GM18861 (cell line): Measurements from ENCODE around the gene DNMT3A.

Experiments
- ATAC-seq: cut with Tn5 transposase; IDR thresholded peaks from one replicate; pipeline ENCODE4 v1.9.1; 2021; ENCODE audit not compliant: unreplicated experiment

The DNMT3A gene

GRCh38 chr2:25347205-25347815 is 5.6 kb upstream of the DNMT3A start:
- ATAC-seq: no peak

- no peak for ATAC-seq
These were observed 1.6 kb upstream of the DNMT3A start for GRCh38 chr2:25343187-25343825.

DNA sequence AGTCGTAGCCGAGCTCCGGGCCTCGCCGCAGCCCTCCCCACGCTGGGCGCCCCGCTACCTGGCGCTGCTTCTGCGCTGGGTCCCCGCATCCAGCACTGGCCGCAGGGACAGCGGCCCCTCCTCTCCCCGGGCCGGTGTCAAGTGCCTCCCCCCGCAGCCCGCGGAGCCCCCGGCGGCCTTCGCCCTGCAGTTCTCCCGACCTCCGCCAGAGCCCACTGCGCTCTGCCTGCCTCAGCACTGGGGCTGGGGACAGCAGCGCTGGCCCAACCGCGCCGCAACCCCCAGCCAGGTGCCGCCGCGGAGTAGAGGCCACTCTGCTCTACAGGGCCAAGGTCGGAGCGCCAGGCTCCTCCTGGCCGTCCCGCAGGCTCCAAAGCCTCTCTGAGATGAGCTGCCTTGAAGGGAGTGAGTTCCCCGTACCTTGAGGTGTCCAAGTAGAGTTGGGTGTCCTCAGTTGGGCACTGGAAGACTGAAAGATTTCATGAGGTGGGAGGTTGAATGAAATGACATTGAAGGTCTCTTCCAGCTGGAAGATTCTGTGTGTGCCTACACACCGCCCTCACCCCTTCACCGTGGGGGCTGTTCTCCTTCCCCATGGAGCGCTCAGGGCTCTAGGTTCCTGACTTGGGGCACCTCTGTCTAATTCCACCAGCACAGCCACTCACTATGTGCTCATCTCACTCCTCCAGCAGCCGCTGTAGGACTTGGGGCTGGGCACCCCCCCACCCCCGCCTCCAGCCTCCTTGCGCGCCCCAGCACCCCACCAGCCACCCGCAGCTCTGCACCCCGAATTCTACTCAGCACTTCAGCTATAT is 854 bp upstream of the DNMT3A start:
- peak; percentile 64 for ATAC-seq

DNA sequence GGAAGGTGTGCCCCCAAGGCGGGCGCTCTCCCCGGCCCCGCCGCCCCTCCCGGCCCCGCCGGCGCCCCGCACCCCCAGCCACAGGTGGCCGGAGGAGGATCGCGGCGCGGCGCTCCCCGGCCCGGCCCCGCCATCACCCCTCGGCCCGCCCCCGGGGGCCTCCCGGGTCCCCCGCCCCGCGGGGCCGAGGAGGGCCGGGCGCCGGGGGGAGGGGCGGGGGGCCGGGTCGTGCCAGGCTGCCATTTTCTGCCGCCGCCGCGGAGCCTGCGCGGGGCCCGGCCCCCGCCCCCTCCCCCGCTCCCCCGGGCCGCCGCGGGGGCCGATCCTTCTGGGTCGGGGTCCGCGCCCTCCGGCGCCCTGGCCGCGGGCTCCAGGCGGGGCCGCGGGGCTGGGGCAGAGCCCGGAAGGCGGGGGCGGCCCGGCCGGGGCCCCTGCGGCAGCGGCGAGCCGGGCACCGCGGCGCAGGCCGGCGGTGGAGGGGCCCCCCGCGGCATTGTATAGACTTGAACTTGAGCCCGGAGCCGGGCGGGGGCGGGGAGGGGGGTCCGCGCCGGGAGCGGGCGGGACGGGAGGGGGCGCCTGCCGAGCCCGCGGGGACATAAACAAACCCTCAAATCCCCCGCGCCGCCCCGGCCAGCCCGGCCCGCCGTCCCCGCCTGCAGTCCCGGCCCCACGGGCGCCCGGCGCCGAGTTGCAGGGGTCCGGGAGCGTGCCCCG is 556 bp downstream of the DNMT3A start:
- ATAC-seq: peak; percentile 17

- no peak for ATAC-seq
These were observed 1.4 kb downstream of the DNMT3A start for GRCh38 chr2:25340181-25340921.

GRCh38 chr2:25339791-25340180 is 1.9 kb downstream of the DNMT3A start:
- no peak for ATAC-seq

- no peak for ATAC-seq
These were observed 2.5 kb downstream of the DNMT3A start for GRCh38 chr2:25339211-25339674.

- ATAC-seq: no peak
These were observed 3.3 kb downstream of the DNMT3A start for GRCh38 chr2:25338401-25338800.

GRCh38 chr2:25337891-25338290 is 3.8 kb downstream of the DNMT3A start:
- ATAC-seq: no peak

DNA sequence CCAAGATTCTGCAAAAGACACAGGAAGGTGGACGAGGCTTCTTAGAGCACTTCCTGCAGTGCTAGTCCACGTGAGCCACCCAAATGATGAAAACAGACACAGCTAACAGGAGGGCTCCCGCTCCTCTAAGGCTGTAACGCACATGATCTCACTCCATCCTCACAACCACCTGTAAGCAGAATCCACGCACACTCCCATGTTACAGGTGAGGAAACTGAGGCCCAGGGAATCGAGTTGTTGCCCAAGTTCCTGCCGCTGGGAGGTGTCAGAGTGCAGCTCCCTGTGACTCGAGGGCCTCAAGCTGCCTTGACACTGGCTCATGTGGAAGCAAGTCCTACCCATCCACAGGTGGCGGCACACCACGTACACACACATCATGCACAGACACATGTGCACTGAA is 4.4 kb downstream of the DNMT3A start:
- no peak for ATAC-seq

DNA sequence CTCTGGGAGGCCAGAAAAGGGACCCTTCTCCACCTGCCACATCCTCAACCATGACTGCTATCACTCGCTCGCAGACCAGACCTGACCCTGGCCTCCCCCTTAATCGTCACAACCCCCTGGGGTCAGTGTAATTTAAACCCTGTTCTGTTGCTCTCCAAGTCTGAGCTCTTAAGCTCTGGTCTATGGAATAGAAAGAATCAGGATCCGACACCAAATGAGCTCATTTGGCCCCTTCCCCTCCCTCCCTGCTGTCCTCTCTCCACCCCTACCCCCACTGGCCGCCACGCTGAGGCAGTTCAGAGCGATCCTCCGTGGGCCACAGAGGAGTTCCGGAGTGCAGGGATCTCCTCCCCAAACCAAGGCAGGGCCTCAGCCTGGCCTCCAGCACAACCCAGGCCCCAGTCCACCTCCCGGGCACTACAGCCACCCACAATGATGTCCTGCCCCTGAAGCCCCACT is 5.3 kb downstream of the DNMT3A start:
- ATAC-seq: no peak

DNA sequence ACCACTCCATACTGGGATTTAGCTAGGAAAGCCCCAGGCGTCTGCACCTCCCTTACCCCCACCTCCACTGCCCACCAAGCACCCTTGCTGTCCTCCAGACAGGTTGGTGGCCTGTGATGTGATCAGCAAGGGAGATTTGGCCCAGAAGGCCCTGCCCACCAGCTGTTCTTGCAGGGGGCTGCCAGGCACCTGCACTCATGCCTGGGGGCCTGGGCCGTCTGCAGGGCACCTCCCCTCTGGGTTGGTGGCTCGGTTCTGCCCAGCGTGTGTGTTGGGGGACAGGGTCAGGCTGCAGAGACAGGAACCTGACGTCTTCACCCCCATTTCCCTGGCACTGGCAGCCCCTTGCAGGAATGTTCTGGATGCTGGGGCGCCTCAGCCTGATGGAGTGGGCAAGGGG is 5.8 kb downstream of the DNMT3A start:
- no peak for ATAC-seq

- ATAC-seq: no peak
These were observed 6.5 kb downstream of the DNMT3A start for GRCh38 chr2:25335204-25335603.

DNA sequence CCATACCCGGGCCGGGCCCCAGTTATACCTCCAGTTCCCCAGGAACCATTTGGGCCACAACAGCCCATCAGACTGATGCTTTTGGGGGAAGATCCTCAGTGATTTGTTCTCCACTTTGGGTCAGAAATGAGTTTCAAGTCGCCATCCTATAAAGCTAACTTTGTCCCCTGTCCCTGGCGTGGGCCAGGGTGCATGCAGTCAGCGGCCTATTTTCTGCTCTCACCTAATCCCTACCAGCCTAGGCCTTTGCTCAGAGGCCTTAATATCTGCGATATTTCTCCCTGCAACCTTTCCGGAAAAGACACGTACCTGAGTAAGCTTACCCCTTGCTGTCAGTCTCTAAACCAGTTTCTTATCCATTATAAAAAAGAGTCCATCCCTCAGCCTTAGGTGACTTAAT is 7.2 kb downstream of the DNMT3A start:
- ATAC-seq: no peak

DNA sequence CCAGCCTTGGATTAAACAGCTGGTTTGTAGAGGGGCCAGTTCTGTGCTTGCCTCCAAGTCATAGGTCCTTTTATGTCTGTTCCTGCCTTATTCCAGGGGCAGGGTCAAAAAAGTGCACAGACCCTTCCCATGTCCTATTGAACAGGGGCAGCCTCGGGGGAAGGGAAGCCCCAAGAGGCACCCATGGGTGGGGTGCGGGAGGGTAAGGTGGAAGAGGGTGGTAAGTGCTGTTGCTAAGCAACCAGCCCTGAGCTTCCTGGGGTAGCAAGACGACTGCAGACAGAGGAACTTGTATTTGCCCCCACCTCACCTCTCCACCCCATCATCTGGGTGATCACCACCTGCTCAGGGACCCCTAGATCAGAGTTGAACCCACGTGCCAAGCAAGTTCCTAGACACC is 7.7 kb downstream of the DNMT3A start:
- ATAC-seq: no peak

GRCh38 chr2:25332571-25332970 is 9.2 kb downstream of the DNMT3A start:
- ATAC-seq: no peak

DNA sequence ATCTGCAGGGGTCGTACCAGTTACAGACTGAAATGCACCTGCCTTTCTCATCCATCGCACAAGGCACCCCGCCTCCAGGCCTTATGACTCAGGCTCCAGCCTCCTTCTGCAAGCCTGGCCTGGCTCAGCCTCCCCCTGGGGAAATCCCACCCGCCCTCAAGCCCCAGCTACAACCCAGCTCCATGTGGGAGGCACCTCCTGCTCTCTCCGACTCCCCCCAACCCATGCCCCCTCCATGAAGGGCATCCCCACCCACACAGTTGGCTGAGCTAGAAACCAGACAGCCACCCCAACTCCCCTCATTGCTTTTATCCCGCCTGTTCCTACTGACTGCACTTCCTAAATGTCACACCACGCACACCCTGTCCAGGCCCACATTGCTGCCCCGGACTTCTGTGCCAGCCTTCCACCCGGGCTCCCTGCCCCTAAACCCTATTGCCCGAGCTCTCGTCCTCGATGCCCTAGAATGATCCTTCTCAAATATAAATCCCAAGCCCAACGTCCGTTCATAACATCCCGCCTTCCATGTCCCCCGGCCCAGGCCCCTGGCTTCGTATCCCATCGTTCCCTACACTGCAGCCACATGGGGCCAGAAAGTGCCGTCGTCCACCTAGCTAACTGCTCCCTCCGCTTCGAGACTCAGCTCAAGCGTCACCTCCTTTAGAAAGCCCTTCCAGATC is 9.9 kb downstream of the DNMT3A start:
- no peak for ATAC-seq

DNA sequence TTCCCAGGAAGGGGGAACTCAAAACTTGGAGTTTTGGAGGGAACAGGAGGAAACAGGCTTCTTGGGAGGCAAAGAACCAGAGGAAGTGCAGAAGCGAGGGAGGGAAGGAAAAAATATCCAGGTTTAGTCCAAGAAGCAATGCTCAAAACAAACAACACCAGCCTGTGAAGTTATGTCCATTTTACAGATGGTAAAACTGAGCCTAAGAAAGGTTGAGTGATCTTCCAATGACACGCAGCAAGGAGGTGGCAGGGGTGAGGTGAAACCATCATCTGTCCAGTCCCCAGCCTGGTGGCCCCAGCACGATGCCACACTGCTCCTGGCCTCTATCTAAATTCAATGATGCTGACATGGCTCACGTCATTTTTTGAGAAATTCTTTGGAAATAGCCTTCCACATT is 10.8 kb downstream of the DNMT3A start:
- no peak for ATAC-seq

DNA sequence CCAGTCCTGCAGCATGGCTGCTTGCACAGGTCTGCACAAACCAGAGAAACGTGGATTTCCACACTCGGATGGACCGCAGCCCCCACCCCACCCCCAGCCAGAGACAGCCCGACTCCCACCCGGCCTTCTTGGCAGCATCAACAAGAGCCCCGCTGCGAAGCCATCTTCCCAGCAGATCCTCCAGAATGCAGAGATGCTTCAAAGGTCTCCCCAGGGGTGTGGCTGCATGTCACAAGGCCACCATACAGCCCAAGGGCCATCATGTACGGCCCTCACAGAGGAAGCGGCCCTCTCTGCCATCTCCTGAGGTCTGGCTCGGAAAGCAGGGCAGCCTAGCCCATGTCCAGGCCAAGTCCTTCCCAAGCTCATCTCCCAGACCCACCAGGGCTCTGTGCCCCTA is 11.5 kb downstream of the DNMT3A start:
- ATAC-seq: no peak
